Muscle layer of colon (tissue), 2 donors: ENCODE results near the gene ST3GAL2.
"Not testable (repeated sequence)": the region's sequence is repeated elsewhere in the genome, so short reads cannot be mapped to it uniquely, and the experiment has no call there.

ENCODE experiments used
- H3K27ac ChIP-seq: one replicate; pipeline ENCODE4 v1.7.0; 2013; ENCODE audit warnings: low read depth, mild to moderate bottlenecking, low read length, moderate library complexity
- H3K27me3 ChIP-seq, 2 donors: one replicate each; pipeline ENCODE4 v1.7.0; 2013; ENCODE audit warnings: low read length in 2 of 2, mild to moderate bottlenecking in 2 of 2; ENCODE audit not compliant: insufficient read depth in 2 of 2, control insufficient read depth in 1 of 2
- H3K36me3 ChIP-seq: one replicate; pipeline ENCODE4 v1.7.0; 2013; ENCODE audit warnings: mild to moderate bottlenecking, low read length; ENCODE audit not compliant: insufficient read depth
- H3K4me1 ChIP-seq: one replicate; pipeline ENCODE4 v1.7.0; 2013; ENCODE audit warnings: mild to moderate bottlenecking, low read length; ENCODE audit not compliant: insufficient read depth
- H3K4me3 ChIP-seq, 2 donors: one replicate each; pipeline ENCODE4 v1.7.0; 2013; ENCODE audit warnings: low read length in 2 of 2, low read depth in 1 of 2, mild to moderate bottlenecking in 1 of 2, moderate library complexity in 1 of 2
- H3K9ac ChIP-seq: one replicate; pipeline ENCODE4 v1.7.0; 2013; ENCODE audit warnings: low read length
- H3K9me3 ChIP-seq: one replicate; pipeline ENCODE4 v1.7.0; 2013; ENCODE audit warnings: mild to moderate bottlenecking, low read length
- donor health status: abdominal sarcoma.
- donor health status: Adenocarcinoma of cecum.

Gene ST3GAL2

DNA sequence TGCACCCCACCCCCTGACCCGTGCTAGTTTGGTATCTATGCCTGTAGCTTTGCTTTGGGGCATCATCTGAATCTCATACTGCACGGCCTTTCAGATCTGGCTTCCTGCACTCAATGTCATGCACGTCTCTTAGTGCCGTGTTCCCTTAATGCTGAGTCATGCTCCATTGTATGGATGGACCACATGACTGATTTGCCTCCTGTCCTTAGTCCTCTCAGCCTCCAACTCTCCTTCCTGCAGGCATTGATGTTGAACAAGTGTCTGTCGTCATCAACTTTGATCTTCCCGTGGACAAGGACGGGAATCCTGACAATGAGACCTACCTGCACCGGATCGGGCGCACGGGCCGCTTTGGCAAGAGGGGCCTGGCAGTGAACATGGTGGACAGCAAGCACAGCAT lies 106.2 kb downstream of the ST3GAL2 start:
- H3K27me3 ChIP-seq, H3K4me1 ChIP-seq, H3K4me3 ChIP-seq, H3K9me3 ChIP-seq, H3K27ac ChIP-seq, H3K9ac ChIP-seq: not testable (repeated sequence)
- H3K36me3 ChIP-seq = peaks cover 35% of the 10 kb centered on the region

GRCh38 chr16:70331588-70332358 lies 107.1 kb downstream of the ST3GAL2 start:
- Histone ChIP-seq H3K36me3 (peaks cover 35% of the 10 kb centered on the region), H3K4me1 (no peaks in the 10 kb centered on the region), H3K9ac (no peak overlapping the region), H3K27ac (no peak overlapping the region), H3K9me3 (no peaks in the 10 kb centered on the region), H3K27me3 (no peaks in the 10 kb centered on the region), H3K4me3 (no peak overlapping the region)

- peaks cover 35% of the 10 kb centered on the region for H3K36me3 ChIP-seq
- H3K27ac ChIP-seq = no peak overlapping the region
- H3K27me3 ChIP-seq = no peaks in the 10 kb centered on the region
- no peak overlapping the region for H3K4me3 ChIP-seq
- H3K9me3 ChIP-seq = no peaks in the 10 kb centered on the region
- H3K4me1 ChIP-seq = no peaks in the 10 kb centered on the region
- no peak overlapping the region for H3K9ac ChIP-seq
Observed at GRCh38 chr16:70331091-70331490, 107.8 kb downstream of the ST3GAL2 start.
